Neural crest cell (in vitro differentiated cells): ENCODE data around the gene PRRT2. TPM values are rescaled to one million over a fixed set of nuclear protein-coding genes. Genes with fewer than 3 reads are reported as not detected.

Source experiments
- DNase-seq: peaks from one replicate; pipeline ENCODE4 v3.0.0; 2021; ENCODE audit warnings: low read depth, mixed read lengths, low spot score
- H3K27ac Mint-ChIP-seq: one replicate; pipeline ENCODE4 v1.8.0; 2021; ENCODE audit warnings: mild to moderate bottlenecking, mixed read lengths; ENCODE audit not compliant: unreplicated experiment
- H3K27me3 Mint-ChIP-seq: 2 replicates; pipeline ENCODE4 v1.8.0; 2021; ENCODE audit warnings: low read depth, mild to moderate bottlenecking, mixed read lengths
- H3K36me3 Mint-ChIP-seq: 2 replicates; pipeline ENCODE4 v1.8.0; 2021; ENCODE audit warnings: low read depth, mild to moderate bottlenecking, mixed read lengths
- H3K4me1 Mint-ChIP-seq: 2 replicates; pipeline ENCODE4 v1.8.0; 2021; ENCODE audit warnings: mixed read lengths
- H3K4me3 Mint-ChIP-seq: one replicate; pipeline ENCODE4 v1.8.0; 2021; ENCODE audit warnings: mild to moderate bottlenecking, mixed read lengths
- H3K9me3 Mint-ChIP-seq: 2 replicates; pipeline ENCODE4 v1.8.0; 2021; ENCODE audit warnings: mixed read lengths
- total RNA-seq: library from RNA; stranded (reverse); gene quantifications from 2 replicates; pipeline ENCODE4 v1.2.1, GENCODE V29; 2021
- TF ChIP-seq, protein P1 (sequence below): fragments of 200-600 bp; sonication (generic); conservative IDR thresholded peaks from 2 replicates; pipeline ENCODE4 v1.5.0; 2021; ENCODE audit warnings: antibody characterized with exemption, mild to moderate bottlenecking

The PRRT2 gene
- total RNA-seq, 1 donor from 2014 or later = 21.2 TPM

DNA sequence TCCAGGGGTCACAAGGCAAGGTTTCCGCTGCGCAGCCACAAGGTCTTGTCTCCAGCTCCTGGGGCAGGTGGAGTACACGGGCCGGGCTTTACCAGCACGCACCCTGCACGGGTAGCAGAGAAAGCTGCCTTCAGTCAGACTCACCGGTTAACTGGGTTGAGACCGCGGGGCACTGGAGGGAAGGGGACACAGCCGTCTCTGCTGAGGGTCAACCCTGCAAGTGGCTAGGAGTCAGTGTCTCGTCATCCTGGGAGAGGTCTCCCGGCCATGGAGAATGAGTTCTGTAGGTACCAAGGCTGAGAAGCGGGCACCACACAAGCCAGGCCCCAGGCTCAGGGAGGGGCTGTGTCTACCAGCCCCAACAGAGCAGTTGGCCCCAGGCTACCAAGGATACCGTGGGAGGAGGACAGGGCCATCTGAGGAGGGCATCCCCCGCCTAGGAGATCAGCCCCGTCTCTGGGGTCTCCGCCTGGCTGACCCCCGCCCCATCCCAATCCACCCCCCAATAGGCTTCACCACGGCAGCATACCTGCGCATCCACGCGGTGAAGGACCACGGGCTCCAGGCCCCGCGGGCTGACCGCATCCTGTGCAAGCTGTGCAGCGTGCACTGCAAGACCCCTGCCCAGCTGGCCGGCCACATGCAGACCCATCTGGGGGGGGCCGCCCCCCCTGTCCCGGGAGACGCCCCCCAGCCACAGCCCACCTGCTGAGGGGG is 2.8 kb upstream of the PRRT2 start:
- Mint-ChIP-seq H3K9me3 (no peaks in the 10 kb centered on the region), H3K36me3 (peaks cover 16% of the 10 kb centered on the region), H3K27ac (no peak overlapping the region), H3K27me3 (peaks cover 21% of the 10 kb centered on the region), H3K4me1 (peaks cover 66% of the 10 kb centered on the region), H3K4me3 (peak overlapping the region; percentile 91)
- DNase-seq = no peak
- TF ChIP-seq, protein P1, sequence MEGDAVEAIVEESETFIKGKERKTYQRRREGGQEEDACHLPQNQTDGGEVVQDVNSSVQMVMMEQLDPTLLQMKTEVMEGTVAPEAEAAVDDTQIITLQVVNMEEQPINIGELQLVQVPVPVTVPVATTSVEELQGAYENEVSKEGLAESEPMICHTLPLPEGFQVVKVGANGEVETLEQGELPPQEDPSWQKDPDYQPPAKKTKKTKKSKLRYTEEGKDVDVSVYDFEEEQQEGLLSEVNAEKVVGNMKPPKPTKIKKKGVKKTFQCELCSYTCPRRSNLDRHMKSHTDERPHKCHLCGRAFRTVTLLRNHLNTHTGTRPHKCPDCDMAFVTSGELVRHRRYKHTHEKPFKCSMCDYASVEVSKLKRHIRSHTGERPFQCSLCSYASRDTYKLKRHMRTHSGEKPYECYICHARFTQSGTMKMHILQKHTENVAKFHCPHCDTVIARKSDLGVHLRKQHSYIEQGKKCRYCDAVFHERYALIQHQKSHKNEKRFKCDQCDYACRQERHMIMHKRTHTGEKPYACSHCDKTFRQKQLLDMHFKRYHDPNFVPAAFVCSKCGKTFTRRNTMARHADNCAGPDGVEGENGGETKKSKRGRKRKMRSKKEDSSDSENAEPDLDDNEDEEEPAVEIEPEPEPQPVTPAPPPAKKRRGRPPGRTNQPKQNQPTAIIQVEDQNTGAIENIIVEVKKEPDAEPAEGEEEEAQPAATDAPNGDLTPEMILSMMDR = no peak

DNA sequence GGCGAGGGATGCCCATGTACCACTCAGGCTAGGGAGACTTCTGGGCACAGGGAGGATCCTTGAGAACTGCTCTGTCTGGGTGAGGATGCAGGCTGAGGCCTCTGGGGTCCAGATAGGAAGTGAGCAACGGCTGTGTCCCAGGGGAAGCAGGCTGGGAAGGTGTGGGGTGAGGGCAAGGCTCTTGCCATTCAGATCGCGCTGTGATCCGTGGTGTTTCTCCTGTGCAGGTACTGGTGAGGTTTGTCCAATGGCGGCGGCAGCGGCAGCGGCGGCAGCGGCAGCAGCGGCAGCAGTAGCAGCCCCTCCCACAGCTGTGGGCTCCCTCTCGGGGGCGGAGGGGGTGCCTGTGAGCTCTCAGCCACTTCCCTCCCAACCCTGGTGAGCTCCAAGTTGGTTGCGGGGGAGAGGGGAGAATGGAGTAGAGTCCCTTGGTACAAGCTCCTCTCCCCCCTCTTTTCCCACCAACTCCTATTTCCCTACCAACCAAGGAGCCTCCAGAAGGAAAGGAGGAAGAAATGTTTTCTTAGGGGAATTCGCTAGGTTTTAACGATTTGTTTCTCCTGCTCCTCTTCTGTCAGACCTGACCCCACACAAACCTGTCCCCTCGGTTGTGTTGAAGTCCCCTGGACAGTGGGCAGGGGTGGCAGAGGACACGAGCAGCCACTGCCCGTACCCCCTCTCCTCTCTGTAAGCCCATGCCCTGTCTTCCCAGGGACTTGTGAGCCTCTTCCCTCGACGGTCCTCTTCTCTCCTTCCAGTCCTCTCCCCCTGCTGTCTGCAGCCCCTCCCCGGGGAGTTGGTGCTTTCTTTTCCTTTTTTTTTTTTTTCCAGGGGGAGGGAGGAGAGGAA is 1.9 kb upstream of the PRRT2 start:
- peaks cover 69% of the 10 kb centered on the region for H3K4me1 Mint-ChIP-seq
- H3K36me3 Mint-ChIP-seq = peaks cover 13% of the 10 kb centered on the region
- peak overlapping the region; percentile 96 for H3K4me3 Mint-ChIP-seq
- no peaks in the 10 kb centered on the region for H3K9me3 Mint-ChIP-seq
- TF ChIP-seq, protein P1 = no peak
- peaks cover 19% of the 10 kb centered on the region for H3K27me3 Mint-ChIP-seq
- DNase-seq = peak; percentile 11
- H3K27ac Mint-ChIP-seq = no peak overlapping the region

DNA sequence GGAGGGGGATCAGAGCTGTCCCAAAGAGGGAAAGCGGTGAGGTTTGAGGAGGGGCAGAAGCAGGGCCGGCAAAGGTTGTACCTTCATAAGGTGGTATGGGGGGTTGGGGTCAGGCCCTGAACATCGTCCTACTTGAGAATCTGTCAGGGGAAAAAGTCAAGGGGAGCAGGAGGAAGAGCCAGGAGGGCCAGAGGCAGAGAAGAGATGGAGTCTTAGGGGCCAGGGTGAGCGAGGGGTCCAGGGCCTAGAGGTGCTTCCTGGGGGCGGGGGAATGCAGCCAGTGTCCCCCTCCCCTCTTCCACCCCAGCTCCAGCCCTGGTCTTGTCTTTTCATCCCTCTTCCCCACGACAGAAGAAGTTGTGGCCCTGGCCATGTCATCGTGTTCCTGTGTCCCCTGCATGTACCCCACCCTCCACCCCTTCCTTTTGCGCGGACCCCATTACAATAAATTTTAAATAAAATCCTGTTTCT is 1.3 kb upstream of the PRRT2 start:
- H3K36me3 Mint-ChIP-seq = peaks cover 11% of the 10 kb centered on the region
- H3K27me3 Mint-ChIP-seq = peaks cover 18% of the 10 kb centered on the region
- peak overlapping the region; percentile 96 for H3K4me3 Mint-ChIP-seq

DNA sequence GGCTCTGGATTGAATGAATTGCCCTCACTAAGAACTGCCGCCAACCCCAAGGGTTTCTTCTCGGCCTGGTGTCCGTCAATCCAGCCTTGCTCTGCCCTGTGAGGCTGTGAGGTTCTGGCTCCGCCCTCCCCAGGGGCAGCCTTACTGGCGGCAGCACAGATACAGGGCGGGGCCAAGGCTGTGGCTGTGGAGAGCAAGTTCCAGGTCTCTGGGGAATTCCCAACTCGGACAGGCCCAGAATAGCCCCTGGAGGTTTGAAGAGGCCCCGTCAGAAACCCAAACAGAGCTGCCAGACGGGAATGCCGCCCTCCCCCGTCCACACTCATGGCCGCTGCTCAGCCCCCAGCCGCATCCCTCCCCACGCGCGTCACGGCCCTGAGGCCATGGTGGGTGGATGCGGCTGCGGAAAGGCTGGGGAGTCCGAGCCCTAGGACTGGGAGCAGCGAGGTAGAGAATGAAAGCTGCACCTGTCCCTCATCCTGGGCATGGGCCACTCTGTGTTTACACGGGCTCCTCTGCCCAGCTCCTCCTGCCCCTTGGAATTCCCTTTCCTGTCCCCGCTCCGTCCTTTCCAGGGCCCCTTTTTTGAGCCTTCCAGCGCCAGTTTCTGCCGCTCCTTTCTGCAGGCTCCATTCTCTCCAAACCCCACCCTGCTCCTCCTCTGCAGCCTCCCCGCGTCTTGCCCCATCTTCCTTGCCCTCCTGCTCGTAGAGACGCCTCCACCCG is 660 bp upstream of the PRRT2 start:
- Mint-ChIP-seq H3K4me3 (peak overlapping the region; percentile 96), H3K9me3 (no peaks in the 10 kb centered on the region), H3K27ac (peak overlapping the region; percentile 97), H3K4me1 (peaks cover 76% of the 10 kb centered on the region), H3K27me3 (peaks cover 21% of the 10 kb centered on the region), H3K36me3 (peaks cover 11% of the 10 kb centered on the region)
- TF ChIP-seq, protein P1 = no peak
- DNase-seq = peak; percentile 81

More for the DNA sequence above, 1.3 kb upstream of the PRRT2 start:
- Mint-ChIP-seq H3K9me3 (no peaks in the 10 kb centered on the region), H3K27ac (peak overlapping the region; percentile 32), H3K4me1 (peaks cover 72% of the 10 kb centered on the region)
- TF ChIP-seq, protein P1 = no peak
- no peak for DNase-seq
